H1 (cell line): ENCODE measurements around the gene ANKLE1. TPM values are rescaled to one million over a fixed set of nuclear protein-coding genes. Genes with fewer than 3 reads are reported as not detected.

Experiments used
- CTCF ChIA-PET: fragments of 300-600 bp; sonication (Branson Sonifier 250); formaldehyde crosslinking; loops from one replicate; lab custom pipeline; 2021; ENCODE audit not compliant: partially characterized antibody; lab: Charles Lee
- POLR2A ChIA-PET: fragments of 300-600 bp; sonication (Branson Sonifier 250); formaldehyde crosslinking; loops from one replicate; lab custom pipeline; 2021; ENCODE audit warnings: inconsistent platforms; ENCODE audit not compliant: partially characterized antibody; lab: Charles Lee
- DNase-seq, 2 experiments: peaks; one replicate each; pipeline versions ENCODE4 v3.0.0 to v3.0.0-alpha.2; 2010 to 2022; ENCODE audit warnings: low spot score in 2 of 2, low read depth in 1 of 2, mixed read lengths in 1 of 2
- FAIRE-seq: peaks from 2 replicates; lab custom pipeline; 2011; peaks lifted over from hg19 to GRCh38; lab: Jason Lieb, UNC
- H2AFZ ChIP-seq: 2 replicates; pipeline ENCODE4 v1.8.1; 2012; ENCODE audit warnings: low read length, inconsistent platforms
- H2AK5ac ChIP-seq: 2 replicates; pipeline ENCODE4 v1.6.1; 2013; ENCODE audit warnings: low read depth, low read length
- H2BK120ac ChIP-seq: replicated peaks from 2 replicates; pipeline ENCODE3; 2013; ENCODE audit warnings: low read depth, low read length, inconsistent platforms
- H2BK12ac ChIP-seq: 2 replicates; pipeline ENCODE4 v1.6.1; 2013; ENCODE audit warnings: low read depth, low read length
- H2BK15ac ChIP-seq: 2 replicates; pipeline ENCODE4 v1.6.1; 2013; ENCODE audit warnings: low read length
- H2BK20ac ChIP-seq: 2 replicates; pipeline ENCODE4 v1.6.1; 2013; ENCODE audit warnings: low read length
- H2BK5ac ChIP-seq: 2 replicates; pipeline ENCODE4 v1.6.1; 2013; ENCODE audit warnings: low read depth, low read length
- H3K14ac ChIP-seq: 2 replicates; pipeline ENCODE4 v1.6.1; 2013; ENCODE audit warnings: inconsistent platforms; ENCODE audit not compliant: insufficient read length
- H3K18ac ChIP-seq: 2 replicates; pipeline ENCODE4 v1.6.1; 2013; ENCODE audit warnings: low read length; ENCODE audit errors: extremely low read depth
- H3K23ac ChIP-seq: 2 replicates; pipeline ENCODE4 v1.6.1; 2013; ENCODE audit warnings: inconsistent platforms; ENCODE audit not compliant: insufficient read length
- H3K23me2 ChIP-seq: 2 replicates; pipeline ENCODE4 v1.6.1; 2013; ENCODE audit warnings: low read depth, low read length
- H3K27ac ChIP-seq: 2 replicates; pipeline ENCODE4 v1.6.1; 2011; ENCODE audit warnings: low read depth, low read length, inconsistent platforms
- H3K27me3 ChIP-seq, 4 experiments: replicated peaks in 1 of 4; 1 replicate in 1 of 4; 2 replicates in 3 of 4; pipeline versions ENCODE4 v1.6.1 to v1.8.1; 2011 to 2013; ENCODE audit warnings: low read length in 3 of 4, mild to moderate bottlenecking in 3 of 4, inconsistent platforms in 2 of 4, mixed read lengths in 2 of 4, moderate library complexity in 1 of 4; ENCODE audit not compliant: control insufficient read depth in 3 of 4, insufficient read depth in 3 of 4; ENCODE audit errors: extremely low read depth in 1 of 4
- H3K36me3 ChIP-seq, 4 experiments: 2 replicates each; pipeline versions ENCODE4 v1.6.1 to v1.8.1; 2011 to 2013; ENCODE audit warnings: mild to moderate bottlenecking in 4 of 4, low read length in 3 of 4, moderate library complexity in 2 of 4, control low read depth in 1 of 4, inconsistent platforms in 1 of 4; ENCODE audit not compliant: insufficient read depth in 4 of 4, control insufficient read depth in 2 of 4
- H3K4ac ChIP-seq: replicated peaks from 2 replicates; pipeline ENCODE3; 2013; ENCODE audit warnings: low read length, low read depth, mixed read lengths, inconsistent platforms; ENCODE audit not compliant: insufficient read length
- H3K4me1 ChIP-seq, 4 experiments: replicated peaks in 1 of 4; 1 replicate in 1 of 4; 2 replicates in 3 of 4; pipeline versions ENCODE4 v1.6.1 to v1.8.1; 2011 to 2013; ENCODE audit warnings: low read length in 3 of 4, inconsistent platforms in 2 of 4, mixed read lengths in 1 of 4; ENCODE audit not compliant: insufficient read depth in 4 of 4, control insufficient read depth in 3 of 4
- H3K4me2 ChIP-seq, 2 experiments: 2 replicates each; pipeline versions ENCODE4 v1.6.1 to v1.8.1; 2011 to 2013; ENCODE audit warnings: low read depth in 2 of 2, low read length in 2 of 2, control low read depth in 1 of 2, inconsistent platforms in 1 of 2, mild to moderate bottlenecking in 1 of 2; ENCODE audit not compliant: insufficient read depth in 1 of 2
- H3K4me3 ChIP-seq, 4 experiments: fragments of 200-600, 300-600 bp in 1 of 4; sonication (generic), shearing (Covaris generic), sonication (Bioruptor Twin) in 1 of 4; 2 replicates each; pipeline versions ENCODE4 v1.5.1 to v1.8.1; 2011 to 2016; ENCODE audit warnings: low read length in 4 of 4, low read depth in 3 of 4, control low read depth in 2 of 4, inconsistent platforms in 2 of 4, mild to moderate bottlenecking in 2 of 4, mixed read lengths in 1 of 4, moderate library complexity in 1 of 4; ENCODE audit not compliant: insufficient read depth in 2 of 4; ENCODE audit errors: extremely low read depth in 1 of 4
- H3K56ac ChIP-seq: replicated peaks from 2 replicates; pipeline ENCODE3; 2013; ENCODE audit warnings: low read depth, mild to moderate bottlenecking, mixed read lengths, low read length, inconsistent platforms; ENCODE audit not compliant: insufficient read length
- H3K79me1 ChIP-seq: 2 replicates; pipeline ENCODE4 v1.6.1; 2013; ENCODE audit warnings: low read depth, low read length, control low read depth
- H3K79me2 ChIP-seq, 2 experiments: 2 replicates each; pipeline versions ENCODE4 v1.6.1 to v1.8.1; 2012 to 2013; ENCODE audit warnings: low read length in 2 of 2, mild to moderate bottlenecking in 2 of 2, inconsistent platforms in 1 of 2; ENCODE audit not compliant: insufficient read depth in 2 of 2, control insufficient read depth in 1 of 2
- H3K9ac ChIP-seq, 4 experiments: replicated peaks in 1 of 4; 1 replicate in 1 of 4; 2 replicates in 3 of 4; pipeline versions ENCODE4 v1.6.1 to v1.8.1; 2011 to 2013; ENCODE audit warnings: low read depth in 3 of 4, low read length in 3 of 4, control low read depth in 2 of 4, mild to moderate bottlenecking in 2 of 4, moderate library complexity in 2 of 4, inconsistent platforms in 1 of 4; ENCODE audit errors: extremely low read depth in 1 of 4
- H3K9me3 ChIP-seq, 2 experiments: 2 replicates each; pipeline versions ENCODE4 v1.6.1 to v1.8.1; 2012 to 2013; ENCODE audit warnings: mild to moderate bottlenecking in 2 of 2, moderate library complexity in 2 of 2, control low read depth in 1 of 2, inconsistent platforms in 1 of 2, low read depth in 1 of 2, low read length in 1 of 2, mixed read lengths in 1 of 2; ENCODE audit not compliant: insufficient read depth in 2 of 2
- H4K20me1 ChIP-seq, 2 experiments: replicated peaks in 1 of 2; 2 replicates each; pipeline versions ENCODE3 to v1.8.1; 2011 to 2013; ENCODE audit warnings: inconsistent platforms in 2 of 2, low read length in 2 of 2, mild to moderate bottlenecking in 1 of 2; ENCODE audit not compliant: insufficient read depth in 2 of 2, control insufficient read depth in 1 of 2
- H4K5ac ChIP-seq: 2 replicates; pipeline ENCODE4 v1.6.1; 2013; ENCODE audit warnings: low read length, low read depth, mixed read lengths, inconsistent platforms; ENCODE audit not compliant: insufficient read length
- H4K8ac ChIP-seq: 2 replicates; pipeline ENCODE4 v1.8.0; 2013; ENCODE audit warnings: mild to moderate bottlenecking, moderate library complexity, low read length, inconsistent platforms; ENCODE audit not compliant: insufficient read depth; ENCODE audit errors: extremely low read depth
- H4K91ac ChIP-seq: replicated peaks from 2 replicates; pipeline ENCODE3; 2013; ENCODE audit warnings: low read length, mixed read lengths, inconsistent platforms; ENCODE audit not compliant: insufficient read length
- ASH2L ChIP-seq: fragments of 200-600, 300-600 bp; sonication (generic); IDR thresholded peaks from one replicate; pipeline ENCODE4 v1.7.1; 2017; ENCODE audit warnings: low read length
- CBX8 ChIP-seq: fragments of 300-800, 300-1000 bp; sonication (generic); IDR thresholded peaks from 2 replicates; pipeline ENCODE4 v1.7.1; 2016; ENCODE audit warnings: low read depth, low read length, borderline replicate concordance
- CHD1 ChIP-seq: IDR thresholded peaks from 2 replicates; pipeline ENCODE4 v1.6.1; 2012; ENCODE audit warnings: low read depth, low read length, improper control_type of control experiment
- CTBP2 ChIP-seq: IDR thresholded peaks from 2 replicates; pipeline ENCODE4 v1.7.0; 2011; ENCODE audit warnings: borderline replicate concordance, mild to moderate bottlenecking, moderate library complexity, mixed read lengths, low read length; ENCODE audit not compliant: insufficient read depth, insufficient read length
- HDAC6 ChIP-seq: IDR thresholded peaks from one replicate; pipeline ENCODE4 v1.7.1; 2012; ENCODE audit warnings: low read depth, mild to moderate bottlenecking, inconsistent platforms, low read length, moderate library complexity
- JUND ChIP-seq: IDR thresholded peaks from 2 replicates; pipeline ENCODE4 v1.6.1; 2011; ENCODE audit warnings: mild to moderate bottlenecking, improper control_type of control experiment, low read length
- KDM5A ChIP-seq: fragments of 200-600 bp; IDR thresholded peaks from 2 replicates; pipeline ENCODE4 v1.7.1; 2012; ENCODE audit warnings: mild to moderate bottlenecking, low read length, inconsistent platforms, mixed read lengths
- NRF1 ChIP-seq: IDR thresholded peaks from 2 replicates; pipeline ENCODE4 v1.6.1; 2011; ENCODE audit warnings: mild to moderate bottlenecking, low read depth, low read length, improper control_type of control experiment
- SP2 ChIP-seq: IDR thresholded peaks from 2 replicates; pipeline ENCODE4 v1.6.1; 2012; ENCODE audit warnings: mild to moderate bottlenecking, low read length, inconsistent platforms
- TCF12 ChIP-seq: IDR thresholded peaks from 2 replicates; pipeline ENCODE4 v1.6.1; 2011; ENCODE audit warnings: low read depth, mild to moderate bottlenecking, low read length
- YY1 ChIP-seq: IDR thresholded peaks from 2 replicates; pipeline ENCODE4 v1.6.1; 2011; ENCODE audit warnings: low read depth, mild to moderate bottlenecking, low read length
- WGBS, 2 experiments: shearing (Covaris generic) in 1 of 2; methylation state at CpG; one replicate each; pipeline versions ENCODE4 v1.1.6 to v1.1.7; 2013 to 2015; ENCODE audit warnings: low lambda C conversion rate in 2 of 2, mixed read lengths in 2 of 2, inconsistent platforms in 1 of 2, low coverage in 1 of 2, missing lambda C conversion rate in 1 of 2; ENCODE audit not compliant: insufficient replicate concordance in 2 of 2, insufficient coverage in 1 of 2, insufficient read length in 1 of 2; ENCODE audit errors: extremely low coverage in 1 of 2, missing lambda C conversion rate in 1 of 2; 5-methylcytosine and 5-hydroxymethylcytosine counted together
- polyA plus RNA-seq, 7 experiments: library from polyadenylated mRNA; depleted of rRNA in 3 of 7; stranded (reverse) in 5 of 7; unstranded in 2 of 7; fragments of >200 nt in 5 of 7; fragments of 200-250 nt in 2 of 7; gene quantifications; 1 replicate in 5 of 7; 2 replicates in 1 of 7; 4 replicates in 1 of 7; pipeline versions ENCODE4 v1.2.1 to v1.2.3, GENCODE V29; 2011 to 2013; ENCODE audit warnings: missing spikeins in 2 of 7, mixed read lengths in 2 of 7
- total RNA-seq: library from RNA; stranded (reverse); fragmentation: NEBNext Ultra II Directional; extraction: Animal tissue kit (Norgen Biotek cat#: 25700); gene quantifications from 2 replicates; pipeline ENCODE4 v1.2.1, GENCODE V29; 2021
- TF ChIP-seq, protein P1 (sequence below): IDR thresholded peaks from 2 replicates; pipeline ENCODE4 v1.6.1; 2012; ENCODE audit warnings: inconsistent platforms
- TF ChIP-seq, protein P2 (sequence below): IDR thresholded peaks from 2 replicates; pipeline ENCODE4 v1.6.1; 2011; ENCODE audit warnings: low read depth, mild to moderate bottlenecking, low read length; ENCODE audit not compliant: insufficient read depth

The ANKLE1 gene
- total and polyA plus RNA-seq, 2 of the 8 experiments (the other 6 are each of a cell fraction or from before 2014, with no cell fraction given), result 6.1 to 9.6 TPM

DNA sequence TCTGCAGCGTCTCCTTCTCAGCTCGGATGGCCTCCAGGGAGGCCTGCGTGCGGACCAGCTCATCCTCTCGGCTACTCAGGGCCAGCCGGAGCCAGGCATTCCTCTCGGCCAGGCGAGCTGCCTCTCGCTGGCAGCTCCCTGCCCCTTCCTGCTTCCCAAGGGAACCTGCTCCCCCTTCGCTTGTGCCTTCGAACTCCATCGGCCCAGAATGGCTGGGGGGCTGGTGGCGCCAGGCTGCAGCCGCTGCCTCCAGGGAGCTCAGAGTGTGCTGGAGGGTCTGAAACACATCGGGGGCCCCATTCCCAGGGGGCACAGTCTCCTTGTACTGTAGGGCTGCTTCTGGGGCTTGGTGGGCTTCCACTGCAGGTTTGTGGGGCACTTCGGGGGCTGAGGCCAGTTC lies 19.1 kb upstream of the ANKLE1 start:
- 88% methylated on average over 15 of the region's 16 CpGs; no CpG with 5 or more reads in 1 of the 2 experiments for WGBS, 2 experiments
- POLR2A ChIA-PET, result interaction anchor here (0.9 to 12.8 kb wide), 7 partner anchors 14 to 202 kb away, joined by 3 to 113 read pairs (median 3); partner anchors contain the start of gene ANKLE1
- no peak overlapping the region for H2BK5ac ChIP-seq
- TF ChIP-seq, protein P1, sequence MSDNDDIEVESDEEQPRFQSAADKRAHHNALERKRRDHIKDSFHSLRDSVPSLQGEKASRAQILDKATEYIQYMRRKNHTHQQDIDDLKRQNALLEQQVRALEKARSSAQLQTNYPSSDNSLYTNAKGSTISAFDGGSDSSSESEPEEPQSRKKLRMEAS, result no peak
- no peak for TF ChIP-seq YY1
- no peak for TF ChIP-seq SP2
- TF ChIP-seq HDAC6, result no peak
- TF ChIP-seq NRF1, result no peak
- TF ChIP-seq ASH2L, result no peak
- TF ChIP-seq JUND, result no peak
- no peak for TF ChIP-seq CBX8
- no peak for TF ChIP-seq CTBP2
- no peak for TF ChIP-seq TCF12
- TF ChIP-seq KDM5A, result no peak
- TF ChIP-seq, protein P2, sequence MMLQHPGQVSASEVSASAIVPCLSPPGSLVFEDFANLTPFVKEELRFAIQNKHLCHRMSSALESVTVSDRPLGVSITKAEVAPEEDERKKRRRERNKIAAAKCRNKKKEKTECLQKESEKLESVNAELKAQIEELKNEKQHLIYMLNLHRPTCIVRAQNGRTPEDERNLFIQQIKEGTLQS, result no peak
- no peak for TF ChIP-seq CHD1

More for the DNA sequence above, 19.1 kb upstream of the ANKLE1 start:
- H4K5ac ChIP-seq, result no peak overlapping the region
- no peak overlapping the region for H2AFZ ChIP-seq
- DNase-seq, result no peak
- no peaks in the 10 kb centered on the region for H4K20me1 ChIP-seq
- no peak overlapping the region for H3K9ac ChIP-seq
- H3K9me3 ChIP-seq, result peaks cover 15 to 19% of the 10 kb centered on the region in 2 experiments; a peak in 3 of 4 replicates
- H3K36me3 ChIP-seq, result peaks cover 0 to 13% (median 3%) of the 10 kb centered on the region in 4 experiments; a peak in 3 of 8 replicates
- 0 out of 2 replicates have a peak overlapping the region, but pooled peaks have one; percentile 27 for H2BK12ac ChIP-seq
- H4K8ac ChIP-seq, result no peak overlapping the region; the same call in 1 of the 2 replicates
- no peaks in the 10 kb centered on the region for H3K27me3 ChIP-seq
- peaks cover 0 to 5% (median 1%) of the 10 kb centered on the region in 4 experiments; a peak in 4 of 7 replicates for H3K4me1 ChIP-seq
- CTCF ChIA-PET, result interaction anchor here (0.7 to 5.3 kb wide), 9 partner anchors 13 to 71 kb away, joined by 3 to 56 read pairs (median 4); partner anchors contain the start of gene ANKLE1
- no peak overlapping the region for H2AK5ac ChIP-seq
- no peak overlapping the region for H3K4me2 ChIP-seq
- H3K23ac ChIP-seq, result no peak overlapping the region
- H3K27ac ChIP-seq, result no peak overlapping the region
- H3K23me2 ChIP-seq, result no peaks in the 10 kb centered on the region
- no peak overlapping the region for H4K91ac ChIP-seq
- H3K56ac ChIP-seq, result no peak overlapping the region
- H2BK120ac ChIP-seq, result no peak overlapping the region
- no peak overlapping the region for H3K14ac ChIP-seq
- no peak overlapping the region for H3K4me3 ChIP-seq
- H2BK20ac ChIP-seq, result no peak overlapping the region
- H2BK15ac ChIP-seq, result 0 out of 2 replicates have a peak overlapping the region, but pooled peaks have one; percentile 29
- no peaks in the 10 kb centered on the region for H3K79me1 ChIP-seq
- no peak for FAIRE-seq
- H3K79me2 ChIP-seq, result peaks cover 0 to 2% of the 10 kb centered on the region in 2 experiments; a peak in 1 of 4 replicates
- no peak overlapping the region; the same call in 1 of the 2 replicates for H3K18ac ChIP-seq
- H3K4ac ChIP-seq, result no peak overlapping the region
